Naive B cell (primary cell): ENCODE data around the gene MRPL36. TPM values are rescaled to one million over a fixed set of nuclear protein-coding genes. Genes with fewer than 3 reads are reported as not detected.

Experiments used
- ATAC-seq, 2 donors: fragments of 150-1000 bp; cut with Tn5 transposase; 2 replicates each; pipeline ENCODE4 v1.10.0; 2021; ENCODE audit warnings: low read depth in 2 of 2, mild to moderate bottlenecking in 2 of 2, moderate library complexity in 2 of 2
- DNase-seq: peaks from one replicate; pipeline ENCODE4 v3.0.0; 2022
- H3K27ac Mint-ChIP-seq, 6 donors: one replicate each; pipeline ENCODE4 v1.8.0; 2020 to 2022; ENCODE audit warnings: mild to moderate bottlenecking in 6 of 6, mixed read lengths in 6 of 6, moderate library complexity in 5 of 6, inconsistent platforms in 2 of 6
- H3K27me3 Mint-ChIP-seq, 3 donors: one replicate each; pipeline ENCODE4 v1.8.0; 2021 to 2022; ENCODE audit warnings: mixed read lengths in 3 of 3, mild to moderate bottlenecking in 1 of 3
- H3K36me3 Mint-ChIP-seq, 2 donors: one replicate each; pipeline ENCODE4 v1.8.0; 2020 to 2022; ENCODE audit warnings: mixed read lengths in 2 of 2, inconsistent platforms in 1 of 2, mild to moderate bottlenecking in 1 of 2
- H3K4me1 Mint-ChIP-seq, 3 donors: one replicate each; pipeline ENCODE4 v1.8.0; 2020 to 2022; ENCODE audit warnings: mixed read lengths in 3 of 3, inconsistent platforms in 1 of 3, mild to moderate bottlenecking in 1 of 3, moderate library complexity in 1 of 3
- H3K4me3 Mint-ChIP-seq, 8 donors: one replicate each; pipeline ENCODE4 v1.8.0; 2020 to 2022; ENCODE audit warnings: mild to moderate bottlenecking in 8 of 8, mixed read lengths in 8 of 8, moderate library complexity in 8 of 8, inconsistent platforms in 2 of 8
- H3K9me3 Mint-ChIP-seq, 7 donors: one replicate each; pipeline ENCODE4 v1.8.0; 2020 to 2022; ENCODE audit warnings: mixed read lengths in 7 of 7, mild to moderate bottlenecking in 5 of 7, inconsistent platforms in 2 of 7, moderate library complexity in 1 of 7
- polyA plus RNA-seq, 6 donors: library from polyadenylated mRNA; unstranded; fragments of 300-500 nt; fragmentation: Illumina TruSeq; gene quantifications; one replicate each; pipeline ENCODE4 v1.2.3, GENCODE V29; 2021; ENCODE audit warnings: low read depth in 6 of 6

MRPL36 gene
- polyA plus RNA-seq, 6 donors from 2014 or later = 52.1 to 105 (median 63.1) TPM

- peak overlapping the region in 1 of 8 donors; percentile 18 for H3K4me3 Mint-ChIP-seq
- H3K4me1 Mint-ChIP-seq = peaks cover 0 to 5% (median 0%) of the 10 kb centered on the region in 3 donors
- peaks cover 2 to 6% of the 10 kb centered on the region in 2 donors for H3K36me3 Mint-ChIP-seq
- DNase-seq = no peak
- peak overlapping the region in 2 of 6 donors; percentile 36 to 40 for H3K27ac Mint-ChIP-seq
- H3K9me3 Mint-ChIP-seq = no peaks in the 10 kb centered on the region
- ATAC-seq = no peak
- H3K27me3 Mint-ChIP-seq = no peaks in the 10 kb centered on the region
These were observed 27.6 kb upstream of the MRPL36 start for GRCh38 chr5:1827025-1827885.

- Mint-ChIP-seq H3K4me1 (peaks cover 0 to 5% (median 0%) of the 10 kb centered on the region in 3 donors), H3K4me3 (no peak overlapping the region), H3K27me3 (no peaks in the 10 kb centered on the region), H3K27ac (peak overlapping the region in 1 of 6 donors; percentile 40), H3K36me3 (peaks cover 8 to 10% of the 10 kb centered on the region in 2 donors), H3K9me3 (peaks cover 0 to 6% (median 0%) of the 10 kb centered on the region in 7 donors)
- DNase-seq = no peak
- ATAC-seq = no peak
These were observed 26.8 kb upstream of the MRPL36 start for GRCh38 chr5:1826235-1826980.

GRCh38 chr5:1824903-1825841 lies 25.5 kb upstream of the MRPL36 start:
- peaks cover 13 to 19% of the 10 kb centered on the region in 2 donors for H3K36me3 Mint-ChIP-seq
- H3K9me3 Mint-ChIP-seq = peaks cover 0 to 6% (median 0%) of the 10 kb centered on the region in 7 donors
- H3K27me3 Mint-ChIP-seq = no peaks in the 10 kb centered on the region
- H3K27ac Mint-ChIP-seq = no peak overlapping the region
- H3K4me3 Mint-ChIP-seq = no peak overlapping the region
- DNase-seq (no peak), ATAC-seq (no peak)
- no peaks in the 10 kb centered on the region for H3K4me1 Mint-ChIP-seq

DNA sequence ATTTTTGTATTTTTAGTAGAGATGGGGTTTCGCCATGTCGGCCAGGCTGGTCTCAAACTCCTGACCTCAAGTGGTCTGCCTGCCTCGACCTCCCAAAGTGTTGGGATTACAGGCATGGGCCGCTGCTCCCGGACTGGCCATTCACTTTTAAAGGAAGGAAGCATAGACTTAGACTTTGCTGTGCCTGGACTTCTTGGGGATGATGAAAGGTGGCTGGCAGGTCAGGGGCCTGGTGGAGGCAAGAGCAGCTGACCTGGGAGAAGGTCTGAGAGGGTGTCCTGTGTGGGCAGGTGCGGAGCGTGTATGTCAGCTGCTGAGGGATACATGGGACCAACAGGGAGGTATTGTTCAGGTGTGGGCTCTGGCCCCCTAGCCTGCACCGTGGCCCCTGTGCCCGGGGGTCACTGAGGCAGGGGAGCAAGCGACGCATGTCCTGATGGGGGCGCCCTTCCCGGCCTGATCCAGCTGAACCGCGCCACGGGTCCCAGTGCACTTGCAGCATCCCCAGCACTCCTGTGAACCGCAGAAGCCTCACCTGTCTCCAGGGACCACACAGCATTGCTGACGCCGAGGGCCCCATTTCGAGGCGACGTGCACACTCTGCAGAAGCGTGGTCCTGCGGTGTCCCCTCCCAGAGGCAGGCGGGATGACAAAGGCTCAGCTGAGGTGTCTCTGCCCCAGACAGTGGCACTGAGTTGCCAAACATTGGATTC lies 24.6 kb upstream of the MRPL36 start:
- Mint-ChIP-seq H3K27ac (peak overlapping the region in 2 of 6 donors; percentile 11 to 18), H3K27me3 (no peaks in the 10 kb centered on the region), H3K4me1 (peaks cover 0 to 6% (median 3%) of the 10 kb centered on the region in 3 donors), H3K36me3 (peaks cover 18 to 22% of the 10 kb centered on the region in 2 donors), H3K9me3 (peaks cover 0 to 6% (median 0%) of the 10 kb centered on the region in 7 donors), H3K4me3 (no peak overlapping the region)
- no peak for DNase-seq
- ATAC-seq = no peak

DNA sequence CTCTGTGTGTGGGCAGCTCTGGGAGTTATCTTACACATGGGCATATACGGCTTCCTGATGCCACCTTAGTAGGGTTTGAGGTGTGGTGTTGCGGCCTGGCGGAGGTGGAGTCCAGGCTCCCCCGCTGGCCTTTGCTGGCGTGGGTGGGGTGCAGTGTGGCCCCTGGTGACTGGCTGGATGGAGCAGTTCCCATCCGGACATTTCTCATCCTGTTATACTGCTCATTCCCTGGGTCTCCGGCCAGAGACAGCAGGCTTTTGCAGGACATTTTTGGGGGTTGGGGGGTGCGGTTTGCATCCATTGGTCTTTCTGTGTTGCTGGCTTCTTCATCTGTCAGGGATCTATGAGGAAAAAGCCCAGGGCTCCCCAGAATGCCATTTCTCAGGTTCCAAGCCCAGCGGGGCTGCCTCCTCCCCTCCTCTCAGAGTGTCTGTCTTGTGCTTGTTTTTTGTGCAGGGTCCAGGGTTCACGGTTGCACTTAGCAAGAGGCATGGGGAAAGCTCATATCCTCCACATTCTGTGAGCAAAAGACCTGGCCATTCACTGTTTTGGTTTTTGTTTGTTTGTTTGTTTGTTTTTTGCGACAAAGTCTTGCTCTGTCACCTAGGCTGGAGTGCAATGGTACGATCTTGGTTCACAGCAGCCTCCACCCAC lies 23.9 kb upstream of the MRPL36 start:
- Mint-ChIP-seq H3K9me3 (peaks cover 0 to 6% (median 0%) of the 10 kb centered on the region in 7 donors), H3K4me3 (peak overlapping the region in 1 of 8 donors; percentile 35), H3K4me1 (peaks cover 0 to 11% (median 7%) of the 10 kb centered on the region in 3 donors), H3K36me3 (peaks cover 24 to 29% of the 10 kb centered on the region in 2 donors), H3K27me3 (no peaks in the 10 kb centered on the region), H3K27ac (peak overlapping the region in 2 of 6 donors; percentile 11 to 60)
- DNase-seq (no peak), ATAC-seq (no peak)

DNA sequence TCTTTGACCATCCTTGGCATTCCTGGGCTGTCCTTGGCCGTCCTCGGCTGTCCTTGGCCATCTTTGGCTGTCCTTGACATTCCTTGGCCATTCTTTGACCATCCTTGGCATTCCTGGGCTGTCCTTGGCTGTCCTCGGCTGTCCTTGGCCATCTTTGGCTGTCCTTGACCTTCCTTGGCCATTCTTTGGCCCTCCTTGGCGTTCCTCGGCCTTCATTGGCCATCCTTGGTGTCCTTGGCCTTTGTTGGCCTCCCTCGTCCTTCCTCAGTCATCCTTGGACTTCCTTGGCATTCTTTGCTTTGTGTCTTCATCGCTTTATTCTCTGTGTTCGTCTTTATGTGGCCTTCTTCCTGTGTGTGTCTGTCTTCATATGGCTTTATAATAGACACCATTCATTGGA lies 22.2 kb upstream of the MRPL36 start:
- Mint-ChIP-seq H3K36me3 (peaks cover 27 to 44% of the 10 kb centered on the region in 2 donors), H3K4me1 (peaks cover 0 to 11% (median 7%) of the 10 kb centered on the region in 3 donors), H3K27ac (peak overlapping the region in 1 of 6 donors; percentile 57), H3K27me3 (no peaks in the 10 kb centered on the region), H3K4me3 (no peak overlapping the region), H3K9me3 (peaks cover 0 to 6% (median 0%) of the 10 kb centered on the region in 7 donors)
- DNase-seq (no peak), ATAC-seq (no peak)

GRCh38 chr5:1820926-1821325 lies 21.3 kb upstream of the MRPL36 start:
- DNase-seq = no peak
- Mint-ChIP-seq H3K27ac (no peak overlapping the region), H3K36me3 (peaks cover 25 to 53% of the 10 kb centered on the region in 2 donors), H3K4me1 (peaks cover 0 to 12% (median 11%) of the 10 kb centered on the region in 3 donors), H3K9me3 (peaks cover 0 to 6% (median 0%) of the 10 kb centered on the region in 7 donors), H3K27me3 (no peaks in the 10 kb centered on the region), H3K4me3 (no peak overlapping the region)
- ATAC-seq = no peak

DNA sequence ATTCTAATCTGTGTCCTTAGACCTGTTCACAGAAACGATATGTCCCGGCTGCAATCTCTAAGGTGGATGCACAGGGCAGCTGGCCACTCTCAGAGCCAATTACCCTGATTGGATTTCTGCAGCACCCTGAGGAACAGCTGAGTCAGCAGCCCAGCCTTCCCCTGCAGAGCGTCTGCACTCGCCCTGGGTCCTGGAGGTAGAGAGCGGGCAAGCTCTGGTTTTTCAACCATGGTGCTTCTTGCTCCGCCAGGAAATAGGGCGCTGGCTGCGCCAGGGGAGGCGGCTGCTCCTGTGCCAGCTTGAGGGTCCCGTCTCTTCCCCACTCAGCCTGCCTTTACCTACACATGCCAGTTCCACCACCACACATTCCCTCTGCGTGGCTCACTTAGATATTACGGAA lies 20.7 kb upstream of the MRPL36 start:
- ATAC-seq = no peak
- Mint-ChIP-seq H3K27me3 (no peaks in the 10 kb centered on the region), H3K36me3 (peaks cover 30 to 57% of the 10 kb centered on the region in 2 donors), H3K4me1 (peaks cover 0 to 12% (median 11%) of the 10 kb centered on the region in 3 donors), H3K27ac (no peak overlapping the region), H3K9me3 (peaks cover 0 to 6% (median 0%) of the 10 kb centered on the region in 7 donors), H3K4me3 (peak overlapping the region in 1 of 8 donors; percentile 53)
- no peak for DNase-seq

GRCh38 chr5:1819458-1819857 lies 19.8 kb upstream of the MRPL36 start:
- Mint-ChIP-seq H3K27ac (peak overlapping the region in 2 of 6 donors; percentile 68 to 82), H3K36me3 (peaks cover 36 to 66% of the 10 kb centered on the region in 2 donors)

DNA sequence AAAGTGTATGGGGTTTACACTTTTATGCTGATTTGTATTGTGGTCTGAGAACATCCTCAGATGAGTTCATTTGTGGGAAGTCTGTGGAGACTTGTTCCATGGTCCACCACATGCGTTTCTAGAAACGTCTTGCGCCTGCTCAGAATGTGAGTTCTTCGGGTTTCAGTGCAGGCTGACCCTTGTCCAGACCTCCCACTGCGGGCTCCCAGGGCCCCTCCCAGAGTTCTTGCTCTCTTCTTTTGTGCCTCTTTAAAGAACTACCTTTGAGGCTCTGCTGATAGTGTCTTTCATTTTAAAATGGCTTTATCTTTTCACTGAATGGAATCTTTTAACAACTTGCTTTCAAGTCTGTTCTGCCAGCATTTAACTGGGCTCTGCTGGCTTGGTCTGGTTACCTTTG lies 19.1 kb upstream of the MRPL36 start:
- Mint-ChIP-seq H3K4me3 (no peak overlapping the region), H3K27me3 (no peaks in the 10 kb centered on the region), H3K9me3 (peaks cover 0 to 6% (median 0%) of the 10 kb centered on the region in 7 donors), H3K27ac (peak overlapping the region in 4 of 6 donors; percentile 13 to 68 (median 53)), H3K4me1 (peaks cover 0 to 12% (median 11%) of the 10 kb centered on the region in 3 donors), H3K36me3 (peaks cover 40 to 73% of the 10 kb centered on the region in 2 donors)
- ATAC-seq = no peak
- DNase-seq = no peak

More at GRCh38 chr5:1819458-1819857, 19.8 kb upstream of the MRPL36 start:
- no peak overlapping the region for H3K4me3 Mint-ChIP-seq
- DNase-seq (no peak), ATAC-seq (no peak)
- no peaks in the 10 kb centered on the region for H3K27me3 Mint-ChIP-seq
- peaks cover 0 to 6% (median 0%) of the 10 kb centered on the region in 7 donors for H3K9me3 Mint-ChIP-seq
- H3K4me1 Mint-ChIP-seq = peaks cover 0 to 12% (median 11%) of the 10 kb centered on the region in 3 donors

- Mint-ChIP-seq H3K36me3 (peaks cover 40 to 77% of the 10 kb centered on the region in 2 donors), H3K27ac (peak overlapping the region in 1 of 6 donors; percentile 6), H3K4me1 (peaks cover 0 to 12% (median 11%) of the 10 kb centered on the region in 3 donors), H3K9me3 (peaks cover 0 to 6% (median 0%) of the 10 kb centered on the region in 7 donors), H3K4me3 (no peak overlapping the region), H3K27me3 (no peaks in the 10 kb centered on the region)
- ATAC-seq (no peak), DNase-seq (no peak)
These were observed 17.8 kb upstream of the MRPL36 start for GRCh38 chr5:1817261-1818043.
